ENCODE results near the gene FALEC.

GRCh38 chr1:150514260-150514659 lies 1.3 kb upstream of the FALEC start:
- TF ChIP-seq ZNF274 (IDR thresholded peaks at IDR 0.05; ENCODE audit: low read depth, low read length): no peak
- no peak for TF ChIP-seq SUZ12 (IDR thresholded peaks at IDR 0.05; ENCODE audit: extremely low read depth, insufficient read depth, insufficient read length)
- no peak for TF ChIP-seq YY1 (IDR thresholded peaks at IDR 0.05; ENCODE audit: insufficient read depth, insufficient read length)
